ENCODE results near the gene TWIST2. TPM values are rescaled to one million over a fixed set of nuclear protein-coding genes. Genes with fewer than 3 reads are reported as not detected.

Gene TWIST2
- total RNA-seq, 1 experiment from 2014 or later, result 0.22 TPM

- Histone ChIP-seq H3K79me1 (ENCODE audit: insufficient read depth, low read depth, low read length, poor library complexity, severe bottlenecking) (no peaks in the 10 kb centered on the region), H3K18ac (ENCODE audit: insufficient read length, low read depth, low read length) (no peak overlapping the region), H3K4ac (ENCODE audit: low read depth, low read length) (no peak overlapping the region), H3K56ac (ENCODE audit: insufficient read length, low read depth, low read length) (no peak overlapping the region), H3K23me2 (ENCODE audit: insufficient read length, low read depth, low read length, poor library complexity, severe bottlenecking) (no peaks in the 10 kb centered on the region), H4K20me1 (ENCODE audit: control insufficient read depth, insufficient read depth, insufficient read length) (no peaks in the 10 kb centered on the region), H3K27ac (ENCODE audit: insufficient read length, low read depth, low read length) (no peak overlapping the region), H3K9ac (ENCODE audit: extremely low read depth, insufficient read length, low read length) (no peak overlapping the region), H4K8ac (replicated peaks; ENCODE audit: insufficient read length, low read depth, low read length) (no peak overlapping the region), H3T11ph (ENCODE audit: low read length) (no peak overlapping the region), H2BK120ac (ENCODE audit: low read depth, low read length, poor library complexity, severe bottlenecking) (no peak overlapping the region), H2AFZ (ENCODE audit: low read length) (no peak overlapping the region), H3K14ac (ENCODE audit: insufficient read depth, low read length) (no peak overlapping the region), H4K5ac (ENCODE audit: insufficient read length, low read depth, low read length) (no peak overlapping the region), H3K23ac (ENCODE audit: insufficient read length, low read depth, low read length) (no peak overlapping the region), H2BK12ac (ENCODE audit: insufficient read length, low read depth, low read length) (no peak overlapping the region), H2BK5ac (ENCODE audit: insufficient read length, low read length) (no peak overlapping the region), H3K9me3 (ENCODE audit: control insufficient read depth, low read depth, low read length) (no peaks in the 10 kb centered on the region), H3K27me3 (ENCODE audit: insufficient read depth, low read length) (no peaks in the 10 kb centered on the region), H3K4me2 (ENCODE audit: insufficient read depth, insufficient read length, low read length) (no peak overlapping the region), H4K91ac (ENCODE audit: insufficient read length, low read depth, low read length) (no peak overlapping the region), H2AK5ac (ENCODE audit: insufficient read length, low read length) (no peak overlapping the region), H3K4me1 (ENCODE audit: insufficient read depth, low read length) (0 out of 2 replicates have a peak, but pooled peaks cover 2% of the 10 kb centered on the region), H2BK15ac (ENCODE audit: low read depth, low read length) (no peak overlapping the region), H3K79me2 (ENCODE audit: insufficient read depth, low read length) (no peaks in the 10 kb centered on the region), H2BK20ac (ENCODE audit: low read depth, low read length, poor library complexity, severe bottlenecking) (no peak overlapping the region)
- no peak overlapping the region for H3K4me3 Mint-ChIP-seq
- no peaks in the 10 kb centered on the region for H3K36me3 Mint-ChIP-seq (ENCODE audit: insufficient read depth in 1 of 3, low read depth in 3 of 3)
- no peak for TF ChIP-seq CTCF (conservative IDR thresholded peaks at IDR 0.05)
- DNase-seq, result no peak
- no CpG with 5 or more reads among the region's 21 CpGs for WGBS (ENCODE audit: extremely low coverage, insufficient read length, low lambda C conversion rate)
- H3K27me3 Mint-ChIP-seq (ENCODE audit: low read depth), result peaks cover 45% of the 10 kb centered on the region
- H3K27ac Mint-ChIP-seq, result no peak overlapping the region
- H3K9me3 Mint-ChIP-seq, result no peaks in the 10 kb centered on the region
- peaks cover 10 to 11% of the 10 kb centered on the region in 2 experiments for H3K4me1 Mint-ChIP-seq
Measured at GRCh38 chr2:238861013-238861730, 13.3 kb downstream of the TWIST2 start.

Measured in H9 (cell line).